Measurements from ENCODE around the gene PAX2.

DNA sequence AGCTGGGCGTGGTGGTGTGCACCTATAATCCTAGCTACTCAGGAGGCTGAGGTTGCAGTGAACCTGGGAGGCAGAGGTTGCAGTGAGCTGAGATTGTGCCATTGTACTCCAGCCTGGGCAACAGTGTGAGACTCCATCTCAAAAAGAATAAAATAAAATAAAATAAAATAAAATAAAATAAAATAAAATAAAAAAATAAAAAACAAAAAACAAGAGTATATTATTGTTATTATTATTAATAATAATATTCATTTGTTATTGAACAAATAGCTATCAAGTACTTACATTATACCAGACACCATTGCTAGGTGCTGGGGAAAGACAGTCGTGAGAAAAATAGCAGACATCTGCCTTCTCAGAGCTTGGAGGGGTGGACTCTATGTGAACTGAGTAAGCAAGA is 24.1 kb downstream of the PAX2 start:
- TF ChIP-seq, protein P1, sequence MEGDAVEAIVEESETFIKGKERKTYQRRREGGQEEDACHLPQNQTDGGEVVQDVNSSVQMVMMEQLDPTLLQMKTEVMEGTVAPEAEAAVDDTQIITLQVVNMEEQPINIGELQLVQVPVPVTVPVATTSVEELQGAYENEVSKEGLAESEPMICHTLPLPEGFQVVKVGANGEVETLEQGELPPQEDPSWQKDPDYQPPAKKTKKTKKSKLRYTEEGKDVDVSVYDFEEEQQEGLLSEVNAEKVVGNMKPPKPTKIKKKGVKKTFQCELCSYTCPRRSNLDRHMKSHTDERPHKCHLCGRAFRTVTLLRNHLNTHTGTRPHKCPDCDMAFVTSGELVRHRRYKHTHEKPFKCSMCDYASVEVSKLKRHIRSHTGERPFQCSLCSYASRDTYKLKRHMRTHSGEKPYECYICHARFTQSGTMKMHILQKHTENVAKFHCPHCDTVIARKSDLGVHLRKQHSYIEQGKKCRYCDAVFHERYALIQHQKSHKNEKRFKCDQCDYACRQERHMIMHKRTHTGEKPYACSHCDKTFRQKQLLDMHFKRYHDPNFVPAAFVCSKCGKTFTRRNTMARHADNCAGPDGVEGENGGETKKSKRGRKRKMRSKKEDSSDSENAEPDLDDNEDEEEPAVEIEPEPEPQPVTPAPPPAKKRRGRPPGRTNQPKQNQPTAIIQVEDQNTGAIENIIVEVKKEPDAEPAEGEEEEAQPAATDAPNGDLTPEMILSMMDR (IDR thresholded peaks at IDR 0.05) = no peak
- TF ChIP-seq ZFX (IDR thresholded peaks at IDR 0.05; ENCODE audit: borderline replicate concordance) = no peak
